Left lobe of liver (tissue), 2 donors: Measurements from ENCODE around the gene MEA1. TPM values are rescaled to one million over a fixed set of nuclear protein-coding genes. Genes with fewer than 3 reads are reported as not detected.

Experiments used
- ATAC-seq: fragments of 200-7000 bp; cut with Tn5 transposase; one replicate; pipeline ENCODE4 v1.9.1; 2020; ENCODE audit warnings: mild to moderate bottlenecking, moderate library complexity
- DNase-seq: peaks from one replicate; pipeline ENCODE4 v3.0.0-alpha.2; 2020; ENCODE audit warnings: low spot score
- total RNA-seq: library from RNA; stranded (reverse); gene quantifications from one replicate; pipeline ENCODE4 v1.2.1, GENCODE V29; 2021
- donor health status: DM: no; HTN: no; CAD: no; lungs with moderate emphysema.
- donor health status: DM: no; HTN: yes; CAD: no.

Gene MEA1
- total RNA-seq, 1 donor from 2014 or later: 20.2 TPM

- DNase-seq (no peak), ATAC-seq (no peak)
Observed at GRCh38 chr6:43040542-43041257, 27.0 kb upstream of the MEA1 start.

GRCh38 chr6:43038727-43039126 lies 25.0 kb upstream of the MEA1 start:
- ATAC-seq: no peak
- DNase-seq: no peak

- ATAC-seq (no peak), DNase-seq (no peak)
Observed at GRCh38 chr6:43037706-43038105, 24.0 kb upstream of the MEA1 start.

- ATAC-seq (no peak), DNase-seq (no peak)
Observed at GRCh38 chr6:43037197-43037596, 23.5 kb upstream of the MEA1 start.

- DNase-seq: no peak
- ATAC-seq: no peak
Observed at GRCh38 chr6:43036712-43037111, 23.0 kb upstream of the MEA1 start.

- peak; percentile 72 for DNase-seq
- ATAC-seq: peak; percentile 92
Observed at GRCh38 chr6:43035495-43036194, 21.9 kb upstream of the MEA1 start.

- DNase-seq: no peak
- no peak for ATAC-seq
Observed at GRCh38 chr6:43034190-43034525, 20.4 kb upstream of the MEA1 start.

- no peak for ATAC-seq
- DNase-seq: no peak
Observed at GRCh38 chr6:43033496-43034189, 19.9 kb upstream of the MEA1 start.

- ATAC-seq (no peak), DNase-seq (no peak)
Observed at GRCh38 chr6:43032326-43032725, 18.6 kb upstream of the MEA1 start.

GRCh38 chr6:43029120-43029519 lies 15.4 kb upstream of the MEA1 start:
- DNase-seq: no peak

GRCh38 chr6:43026365-43026764 lies 12.6 kb upstream of the MEA1 start:
- ATAC-seq: no peak
- no peak for DNase-seq

More at GRCh38 chr6:43029120-43029519, 15.4 kb upstream of the MEA1 start:
- no peak for ATAC-seq

- DNase-seq: no peak
- no peak for ATAC-seq
Observed at GRCh38 chr6:43024436-43024835, 10.7 kb upstream of the MEA1 start.

GRCh38 chr6:43021270-43022047 lies 7.7 kb upstream of the MEA1 start, which contains the start of gene RRP36:
TSS of gene RRP36 (plus strand) at chr6:43021623. CDS start at chr6:43021655, 32 bp downstream.
- DNase-seq (peak; percentile 83), ATAC-seq (peak; percentile 95)

- ATAC-seq (peak; percentile 15), DNase-seq (no peak)
Observed at GRCh38 chr6:43020847-43021246, 7.1 kb upstream of the MEA1 start.

- DNase-seq: no peak
- ATAC-seq: no peak
Observed at GRCh38 chr6:43020052-43020705, 6.4 kb upstream of the MEA1 start.

- no peak for DNase-seq
- ATAC-seq: no peak
Observed at GRCh38 chr6:43019152-43019551, 5.4 kb upstream of the MEA1 start.

- ATAC-seq (no peak), DNase-seq (no peak)
Observed at GRCh38 chr6:43016943-43017334, 3.2 kb upstream of the MEA1 start.

GRCh38 chr6:43016176-43016942 lies 2.6 kb upstream of the MEA1 start:
- DNase-seq: no peak

GRCh38 chr6:43014434-43014909 lies 726 bp upstream of the MEA1 start:
- DNase-seq: no peak

More at GRCh38 chr6:43016176-43016942, 2.6 kb upstream of the MEA1 start:
- ATAC-seq: no peak

More at GRCh38 chr6:43014434-43014909, 726 bp upstream of the MEA1 start:
- no peak for ATAC-seq
